WTC11 (cell line): ENCODE results near the gene CPNE7.
A peak's percentile ranks its signal among the peaks of the same experiment; 100 is the strongest.

Experiments used
- ATF2 ChIP-seq: sonication (generic); formaldehyde crosslinking; IDR thresholded peaks from 2 replicates; pipeline ENCODE4 v1.8.1; 2022; ENCODE audit warnings: low read depth, missing genetic modification reagents, borderline replicate concordance
- CTCF ChIP-seq: fragments of 200-600 bp; IDR thresholded peaks from 2 replicates; pipeline ENCODE4 v1.8.0; 2022; ENCODE audit warnings: antibody characterized with exemption
- ESRRA ChIP-seq: sonication (generic); formaldehyde crosslinking; IDR thresholded peaks from 2 replicates; pipeline ENCODE4 v1.8.1; 2022; ENCODE audit warnings: mild to moderate bottlenecking, missing genetic modification reagents, borderline replicate concordance
- NFYB ChIP-seq: sonication (generic); formaldehyde crosslinking; conservative IDR thresholded peaks from 2 replicates; pipeline ENCODE4 v1.8.0; 2022; ENCODE audit warnings: low read depth, missing genetic modification reagents
- RELA ChIP-seq: sonication (generic); formaldehyde crosslinking; IDR thresholded peaks from 2 replicates; pipeline ENCODE4 v1.8.1; 2022; ENCODE audit warnings: missing genetic modification reagents, mild to moderate bottlenecking, borderline replicate concordance
- SP1 ChIP-seq: sonication (generic); formaldehyde crosslinking; conservative IDR thresholded peaks from 2 replicates; pipeline ENCODE4 v1.8.1; 2022; ENCODE audit warnings: missing genetic modification reagents
- TEAD1 ChIP-seq: sonication (generic); formaldehyde crosslinking; IDR thresholded peaks from 2 replicates; pipeline ENCODE4 v1.8.0; 2022; ENCODE audit warnings: mild to moderate bottlenecking, missing genetic modification reagents
- TEAD4 ChIP-seq: sonication (generic); formaldehyde crosslinking; IDR thresholded peaks from 2 replicates; pipeline ENCODE4 v1.8.0; 2022; ENCODE audit warnings: mild to moderate bottlenecking, missing genetic modification reagents
- TP53 ChIP-seq: sonication (generic); formaldehyde crosslinking; IDR thresholded peaks from 2 replicates; pipeline ENCODE4 v1.8.1; 2023; ENCODE audit warnings: mild to moderate bottlenecking, missing genetic modification reagents
- ZBTB43 ChIP-seq: sonication (generic); formaldehyde crosslinking; IDR thresholded peaks from 2 replicates; pipeline ENCODE4 v1.8.1; 2023; ENCODE audit warnings: mild to moderate bottlenecking, missing genetic modification reagents
- ZNF263 ChIP-seq: sonication (generic); formaldehyde crosslinking; IDR thresholded peaks from 2 replicates; pipeline ENCODE4 v1.8.1; 2022; ENCODE audit warnings: low read depth, mild to moderate bottlenecking, moderate library complexity, missing genetic modification reagents
- ZNF281 ChIP-seq: sonication (generic); formaldehyde crosslinking; IDR thresholded peaks from 2 replicates; pipeline ENCODE4 v1.8.0; 2023; ENCODE audit warnings: mild to moderate bottlenecking, missing genetic modification reagents

- TF ChIP-seq CTCF (no peak), TEAD1 (CRISPR knock-in tag) (0 out of 2 replicates have a peak, but pooled peaks have one; percentile 34), SP1 (CRISPR knock-in tag) (peak; percentile 68), ZNF281 (no peak), RELA (CRISPR knock-in tag) (0 out of 2 replicates have a peak, but pooled peaks have one; percentile 3), ATF2 (CRISPR knock-in tag) (no peak), ESRRA (CRISPR knock-in tag) (no peak), ZBTB43 (CRISPR knock-in tag) (peak; percentile 15; the same call in 1 of the 2 replicates), TP53 (0 out of 2 replicates have a peak, but pooled peaks have one; percentile 54), ZNF263 (no peak), NFYB (CRISPR knock-in tag) (peak; percentile 74), TEAD4 (CRISPR knock-in tag) (peak; percentile 44; the same call in 1 of the 2 replicates)
Measured at GRCh38 chr16:89560378-89561141, 15.0 kb upstream of the CPNE7 start, which contains the start of gene RPL13.
